ENCODE results near the gene SYT9. TPM values are rescaled to one million over a fixed set of nuclear protein-coding genes. Genes with fewer than 3 reads are reported as not detected.

The SYT9 gene
- polyA plus RNA-seq, 3 donors, result not detected

GRCh38 chr11:7439746-7440320 is 188.1 kb downstream of the SYT9 start:
- no peaks in the 10 kb centered on the region for H3K27me3 ChIP-seq (ENCODE audit: control insufficient read depth in 2 of 2, insufficient read depth in 2 of 2, low read length in 2 of 2)
- H3K4me2 ChIP-seq (replicated peaks; ENCODE audit: extremely low read depth, low read length, poor library complexity, severe bottlenecking), result no peak overlapping the region
- 100% methylated on average over 1 of the region's 3 CpGs for WGBS (ENCODE audit: insufficient coverage)
- Mint-ChIP-seq H3K4me3 (peak overlapping the region in 1 of 2 donors; percentile 27), H3K27me3 (ENCODE audit: low read depth in 3 of 3) (peaks cover under 1 to 9% (median 2%) of the 10 kb centered on the region in 3 donors), H3K27ac (peak overlapping the region in 1 of 7 donors; percentile 73), H3K9me3 (peaks cover 0 to 2% (median 0%) of the 10 kb centered on the region in 7 donors), H3K36me3 (peaks cover 0 to 9% of the 10 kb centered on the region in 2 donors), H3K4me1 (peaks cover 50% of the 10 kb centered on the region)
- H3K9ac ChIP-seq (ENCODE audit: insufficient read depth, low read length, poor library complexity, severe bottlenecking), result no peak overlapping the region
- no peak overlapping the region for H2AFZ ChIP-seq (ENCODE audit: insufficient read depth, low read depth, low read length, poor library complexity, severe bottlenecking)
- H3K36me3 ChIP-seq (replicated peaks in 1 of 2; ENCODE audit: control insufficient read depth in 1 of 2, insufficient read depth in 2 of 2, low read length in 2 of 2), result no peaks in the 10 kb centered on the region
- intact Hi-C loops (cut with micrococcal nuclease), result loop anchor here (10.0 kb wide), 3 partner anchors 75 to 345 kb away; partner anchors contain the start of gene PPFIBP2 (in 1 of the 2)
- H3K27ac ChIP-seq (ENCODE audit: low read depth in 1 of 2, low read length in 2 of 2), result no peak overlapping the region
- no peak overlapping the region for H3K4me3 ChIP-seq (replicated peaks in 1 of 3; ENCODE audit: low read depth in 2 of 3, low read length in 3 of 3)
- TF ChIP-seq CTCF (IDR thresholded peaks at IDR 0.05), result no peak
- H3K9me3 ChIP-seq (replicated peaks in 1 of 2; ENCODE audit: control insufficient read depth in 1 of 2, insufficient read depth in 1 of 2, low read length in 2 of 2), result no peaks in the 10 kb centered on the region
- H3K4me1 ChIP-seq (ENCODE audit: control insufficient read depth in 1 of 2, insufficient read depth in 2 of 2, low read length in 2 of 2), result peaks cover 39 to 42% of the 10 kb centered on the region in 2 donors
- H4K20me1 ChIP-seq (ENCODE audit: insufficient read depth, low read length), result no peaks in the 10 kb centered on the region
- peak in 1 of 3 donors; percentile 12 for DNase-seq
- H3K79me2 ChIP-seq (ENCODE audit: insufficient read depth, low read length), result no peaks in the 10 kb centered on the region

GRCh38 chr11:7442588-7443215 is 191.0 kb downstream of the SYT9 start:
- Histone ChIP-seq H3K79me2 (ENCODE audit: insufficient read depth, low read length) (no peaks in the 10 kb centered on the region), H3K27ac (ENCODE audit: low read depth in 1 of 2, low read length in 2 of 2) (no peak overlapping the region), H2AFZ (ENCODE audit: insufficient read depth, low read depth, low read length, poor library complexity, severe bottlenecking) (no peak overlapping the region), H3K27me3 (ENCODE audit: control insufficient read depth in 2 of 2, insufficient read depth in 2 of 2, low read length in 2 of 2) (no peaks in the 10 kb centered on the region), H3K4me3 (replicated peaks in 1 of 3; ENCODE audit: low read depth in 2 of 3, low read length in 3 of 3) (no peak overlapping the region), H3K4me1 (ENCODE audit: control insufficient read depth in 1 of 2, insufficient read depth in 2 of 2, low read length in 2 of 2) (peaks cover 18 to 24% of the 10 kb centered on the region in 2 donors), H3K36me3 (replicated peaks in 1 of 2; ENCODE audit: control insufficient read depth in 1 of 2, insufficient read depth in 2 of 2, low read length in 2 of 2) (no peaks in the 10 kb centered on the region), H3K9ac (ENCODE audit: insufficient read depth, low read length, poor library complexity, severe bottlenecking) (no peak overlapping the region), H3K4me2 (replicated peaks; ENCODE audit: extremely low read depth, low read length, poor library complexity, severe bottlenecking) (no peak overlapping the region), H4K20me1 (ENCODE audit: insufficient read depth, low read length) (no peaks in the 10 kb centered on the region), H3K9me3 (replicated peaks in 1 of 2; ENCODE audit: control insufficient read depth in 1 of 2, insufficient read depth in 1 of 2, low read length in 2 of 2) (no peaks in the 10 kb centered on the region)
- H3K4me1 Mint-ChIP-seq, result peaks cover 26% of the 10 kb centered on the region
- peak; percentile 89 for TF ChIP-seq CTCF (IDR thresholded peaks at IDR 0.05)
- intact Hi-C loops (cut with micrococcal nuclease), result loop anchor here (10.0 kb wide), 3 partner anchors 72 to 348 kb away; partner anchors contain the start of gene PPFIBP2 (in 1 of the 2)
- H3K27ac Mint-ChIP-seq, result no peak overlapping the region
- H3K9me3 Mint-ChIP-seq, result peaks cover 0 to 2% (median 0%) of the 10 kb centered on the region in 7 donors
- peak; percentile 45 to 67 (median 56) for DNase-seq
- peaks cover 0 to 9% of the 10 kb centered on the region in 2 donors for H3K36me3 Mint-ChIP-seq
- no peak overlapping the region for H3K4me3 Mint-ChIP-seq
- WGBS (ENCODE audit: insufficient coverage), result 21% methylated on average over 4 of the region's 6 CpGs
- peaks cover 2 to 13% (median 4%) of the 10 kb centered on the region in 3 donors for H3K27me3 Mint-ChIP-seq (ENCODE audit: low read depth in 3 of 3)
